Tibial nerve (tissue), 4 donors: ENCODE measurements around the gene MRC1.

Experiments
- CTCF ChIP-seq, 5 experiments: fragments of 200-600 bp in 3 of 5; fragments of 450-650 bp in 2 of 5; sonication (generic) in 3 of 5; IDR thresholded peaks; one replicate each; pipeline ENCODE4 v1.5.1; 2016 to 2019; ENCODE audit warnings: antibody characterized with exemption in 5 of 5, mild to moderate bottlenecking in 3 of 5, moderate library complexity in 2 of 5
- EP300 ChIP-seq, 2 donors: sonication (generic); formaldehyde crosslinking; IDR thresholded peaks; one replicate each; pipeline ENCODE4 v1.6.1; 2017; ENCODE audit warnings: antibody characterized with exemption in 2 of 2, mild to moderate bottlenecking in 1 of 2
- POLR2A ChIP-seq, 2 donors: fragments of 450-650 bp; IDR thresholded peaks; one replicate each; pipeline ENCODE4 v1.6.1; 2017; ENCODE audit warnings: antibody characterized with exemption in 2 of 2, mild to moderate bottlenecking in 2 of 2, moderate library complexity in 2 of 2

GRCh38 chr10:17780727-17781126 lies 28.4 kb upstream of the MRC1 start:
- TF ChIP-seq CTCF (IDR thresholded peaks at IDR 0.05), result no peak
- TF ChIP-seq POLR2A (IDR thresholded peaks at IDR 0.05), result no peak
- TF ChIP-seq EP300 (IDR thresholded peaks at IDR 0.05), result no peak
